ENCODE results near the gene PLK2. TPM values are rescaled to one million over a fixed set of nuclear protein-coding genes. Genes with fewer than 3 reads are reported as not detected.

The PLK2 gene
- total and polyA plus RNA-seq, 5 donors = 23.5 to 75.5 (median 38.8) TPM

DNA sequence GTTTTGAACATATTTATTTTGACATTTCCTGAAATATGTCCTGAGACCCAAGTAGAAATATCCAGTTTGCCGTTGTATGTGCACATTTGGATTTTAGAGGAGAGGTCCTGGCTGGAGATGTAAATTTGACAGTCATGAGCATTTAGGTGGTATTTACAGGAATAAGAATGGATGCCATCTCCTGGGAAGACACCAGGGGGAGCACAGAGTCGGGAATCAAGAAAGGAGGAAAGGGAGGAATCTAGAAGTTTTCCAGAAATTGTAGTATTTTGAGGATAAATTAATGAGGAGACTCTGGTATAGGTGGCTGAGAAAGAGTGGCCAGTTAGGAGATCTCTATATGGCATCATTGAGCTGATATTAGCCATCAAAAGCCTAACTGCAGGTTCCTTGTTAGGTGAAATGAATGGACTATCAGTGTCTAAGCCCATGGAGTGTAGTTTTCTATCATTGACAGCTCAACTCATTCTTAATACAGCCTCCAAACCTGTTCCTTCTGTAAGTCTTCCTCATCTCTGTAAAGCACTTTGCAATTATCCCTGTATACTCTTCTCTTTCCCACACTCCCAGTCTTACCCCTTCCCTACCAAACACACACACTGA is 38.6 kb upstream of the PLK2 start:
- ATAC-seq = peak in 1 of 2 donors; percentile 52

DNA sequence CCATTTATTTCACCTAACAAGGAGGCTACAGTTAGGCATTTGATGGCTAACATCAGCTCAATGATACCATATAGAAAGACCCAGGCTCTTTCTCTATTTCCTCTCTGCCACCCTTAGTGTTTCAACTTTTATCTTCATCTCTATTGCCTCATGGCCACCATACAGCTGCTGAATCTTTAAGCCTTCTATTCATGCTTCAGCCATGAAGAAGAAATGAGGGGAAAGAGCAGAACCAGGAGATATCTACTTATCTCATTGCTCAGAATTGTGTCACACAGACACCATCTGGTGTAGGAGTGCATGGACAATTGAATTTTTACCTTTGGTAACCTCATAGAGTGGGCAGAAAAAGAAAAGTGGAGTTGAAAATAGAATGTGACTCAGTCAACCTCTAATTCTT is 38.0 kb upstream of the PLK2 start:
- intact Hi-C loops (cut with DNase I) = loop anchor here in 3 of 4 donors (2.0 to 10.0 kb wide), 3 partner anchors 347 to 354 kb away; no protein-coding TSS in a partner anchor
- ATAC-seq = no peak
- DNase-seq = no peak

More for the DNA sequence above, 38.6 kb upstream of the PLK2 start:
- Histone ChIP-seq H3K4me3 (ENCODE audit: low read length) (no peak overlapping the region), H3K27ac (ENCODE audit: low read length) (no peak overlapping the region), H3K27me3 (ENCODE audit: control insufficient read depth, insufficient read depth) (no peaks in the 10 kb centered on the region), H3K9me3 (ENCODE audit: control insufficient read depth, low read length) (no peaks in the 10 kb centered on the region), H3K4me1 (ENCODE audit: control insufficient read depth, insufficient read depth, low read length) (no peaks in the 10 kb centered on the region)
- peak in 2 of 3 donors; percentile 33 to 58 for DNase-seq
- intact Hi-C loops (cut with DNase I) = loop anchor here in 3 of 4 donors (2.0 to 10.0 kb wide), 3 partner anchors 346 to 354 kb away; no protein-coding TSS in a partner anchor
- WGBS = 7% methylated on average over 2 of the region's 2 CpGs

DNA sequence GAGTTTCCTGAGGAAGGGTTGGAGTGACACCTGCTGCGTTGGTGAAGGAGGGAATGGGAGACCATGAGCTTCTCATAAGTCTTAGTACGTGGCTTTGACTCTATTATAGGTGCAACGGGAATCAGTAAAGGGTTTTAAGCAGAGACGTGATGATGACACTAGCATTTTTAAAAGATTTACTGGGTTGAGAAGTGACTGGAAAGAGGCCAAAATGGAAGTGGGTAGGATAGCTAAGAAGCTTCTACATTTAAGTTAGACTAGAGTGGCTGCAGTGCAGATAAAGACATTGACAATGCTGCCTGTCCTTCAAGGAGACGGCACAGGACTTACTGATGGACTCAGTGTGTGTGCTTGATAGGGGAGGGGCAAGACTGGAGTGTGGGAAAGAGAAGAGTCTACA is 37.5 kb upstream of the PLK2 start:
- WGBS = 80% methylated on average over 5 of the region's 5 CpGs
- DNase-seq = no peak

More for the DNA sequence above, 38.0 kb upstream of the PLK2 start:
- H3K4me1 ChIP-seq (ENCODE audit: control insufficient read depth, insufficient read depth, low read length) = no peaks in the 10 kb centered on the region
- no peaks in the 10 kb centered on the region for H3K9me3 ChIP-seq (ENCODE audit: control insufficient read depth, low read length)
- H3K27ac ChIP-seq (ENCODE audit: low read length) = no peak overlapping the region
- H3K27me3 ChIP-seq (ENCODE audit: control insufficient read depth, insufficient read depth) = no peaks in the 10 kb centered on the region
- H3K4me3 ChIP-seq (ENCODE audit: low read length) = no peak overlapping the region

DNA sequence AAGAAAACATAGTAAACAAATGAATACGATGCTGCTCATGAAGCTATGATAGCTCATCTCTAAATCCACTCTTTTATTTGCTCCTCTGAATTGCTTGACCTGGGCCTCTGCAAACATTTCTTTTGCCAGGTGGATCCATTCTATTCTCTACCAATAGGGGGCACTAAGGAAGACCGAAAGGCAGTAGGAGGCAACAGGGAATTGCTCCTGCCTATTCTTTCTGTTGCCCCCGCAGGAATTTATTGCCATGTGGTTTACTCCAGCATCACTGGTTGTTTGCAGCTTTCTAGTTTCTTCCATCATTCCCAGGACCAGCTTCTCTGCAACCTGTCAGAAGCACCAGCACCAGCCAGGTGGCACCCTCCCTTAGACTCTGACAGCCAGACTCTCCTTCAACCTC is 36.6 kb upstream of the PLK2 start:
- no peaks in the 10 kb centered on the region for H3K9me3 ChIP-seq (ENCODE audit: control insufficient read depth, low read length)
- ATAC-seq (no peak), DNase-seq (no peak)
- H3K27ac ChIP-seq (ENCODE audit: low read length) = no peak overlapping the region
- no peaks in the 10 kb centered on the region for H3K4me1 ChIP-seq (ENCODE audit: control insufficient read depth, insufficient read depth, low read length)
- H3K4me3 ChIP-seq (ENCODE audit: low read length) = no peak overlapping the region
- intact Hi-C loops (cut with DNase I) = loop anchor here in 2 of 4 donors (5.0 to 10.0 kb wide), 2 partner anchors 348 to 356 kb away; no protein-coding TSS in a partner anchor
- WGBS = 80% methylated on average over 3 of the region's 3 CpGs
- H3K27me3 ChIP-seq (ENCODE audit: control insufficient read depth, insufficient read depth) = no peaks in the 10 kb centered on the region

More for the DNA sequence above, 37.5 kb upstream of the PLK2 start:
- H3K4me3 ChIP-seq (ENCODE audit: low read length) = no peak overlapping the region
- intact Hi-C loops (cut with DNase I) = loop anchor here in 2 of 4 donors (5.0 to 10.0 kb wide), 2 partner anchors 347 to 355 kb away; no protein-coding TSS in a partner anchor
- no peaks in the 10 kb centered on the region for H3K4me1 ChIP-seq (ENCODE audit: control insufficient read depth, insufficient read depth, low read length)
- no peak overlapping the region for H3K27ac ChIP-seq (ENCODE audit: low read length)
- ATAC-seq = no peak
- H3K27me3 ChIP-seq (ENCODE audit: control insufficient read depth, insufficient read depth) = no peaks in the 10 kb centered on the region
- H3K9me3 ChIP-seq (ENCODE audit: control insufficient read depth, low read length) = no peaks in the 10 kb centered on the region

DNA sequence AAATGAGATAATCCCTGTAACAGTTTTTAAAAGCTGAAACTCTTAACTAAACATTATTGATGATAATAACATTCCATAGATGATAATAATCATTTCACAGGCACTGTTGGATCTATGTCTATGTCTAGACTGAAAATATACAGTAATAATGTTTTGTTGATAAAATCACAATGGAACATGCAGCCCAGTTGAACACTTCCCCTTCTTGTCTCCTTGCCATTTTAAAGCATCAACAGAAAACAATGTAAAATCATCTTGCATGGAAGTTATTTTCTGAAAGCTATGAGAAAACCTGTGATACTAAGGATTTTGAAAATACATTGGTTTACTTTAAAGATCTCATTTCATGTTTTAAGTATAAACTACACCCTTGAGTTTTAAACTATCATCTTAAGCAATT is 33.3 kb upstream of the PLK2 start:
- Histone ChIP-seq H3K27me3 (ENCODE audit: control insufficient read depth, insufficient read depth) (no peaks in the 10 kb centered on the region), H3K4me3 (ENCODE audit: low read length) (no peak overlapping the region), H3K27ac (ENCODE audit: low read length) (no peak overlapping the region), H3K9me3 (ENCODE audit: control insufficient read depth, low read length) (no peaks in the 10 kb centered on the region), H3K4me1 (ENCODE audit: control insufficient read depth, insufficient read depth, low read length) (no peaks in the 10 kb centered on the region)
- DNase-seq (no peak), ATAC-seq (no peak)
- intact Hi-C loops (cut with DNase I) = loop anchor here in 1 of 4 donors (10.0 kb wide), 1 partner anchor 352 kb away; no protein-coding TSS in a partner anchor

DNA sequence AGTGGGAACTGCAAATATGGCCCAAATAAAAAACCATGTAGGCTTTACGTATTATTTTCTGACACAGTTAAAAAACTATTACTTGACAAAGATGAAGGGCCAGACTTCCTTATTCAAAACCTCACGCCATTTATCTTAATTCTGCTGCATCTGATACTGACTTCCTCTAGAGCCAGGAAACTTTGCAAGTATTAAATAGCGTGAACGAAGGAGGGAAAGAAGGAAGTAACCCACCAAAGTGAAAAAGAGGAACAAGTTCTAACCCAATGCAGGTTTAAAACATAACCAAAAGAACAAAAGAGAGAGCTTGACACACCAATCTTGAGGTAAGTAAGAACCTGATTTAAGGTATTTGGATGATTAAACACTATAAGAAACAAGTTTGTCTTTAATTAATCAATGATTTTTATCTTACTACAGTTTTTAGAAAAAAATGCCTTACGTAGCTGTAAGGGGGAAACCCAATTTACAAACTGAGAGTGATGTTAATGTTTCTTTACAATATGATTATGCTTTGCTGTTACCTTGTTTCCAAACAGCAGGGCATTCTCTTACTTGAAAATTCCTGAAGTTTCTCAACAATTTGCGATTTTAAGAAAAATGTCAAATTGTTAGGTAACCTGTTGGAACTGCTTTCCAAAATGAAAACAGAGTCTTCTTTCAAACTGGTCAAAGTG is 31.5 kb upstream of the PLK2 start, which contains the start of gene GAPT:
Gene GAPT (plus strand): TSS at position 220 of the 677 bp plus-strand sequence. CDS start 3,102 bp downstream, outside the sequence.
- 66% methylated on average over 6 of the region's 6 CpGs for WGBS
- Histone ChIP-seq H3K9me3 (ENCODE audit: control insufficient read depth, low read length) (no peaks in the 10 kb centered on the region), H3K4me3 (ENCODE audit: low read length) (no peak within 1 kb of the TSS), H3K27ac (ENCODE audit: low read length) (no peak within 1 kb of the TSS), H3K4me1 (ENCODE audit: control insufficient read depth, insufficient read depth, low read length) (no peaks in the 10 kb centered on the region), H3K27me3 (ENCODE audit: control insufficient read depth, insufficient read depth) (no peaks in the 10 kb centered on the region)
- intact Hi-C loops (cut with DNase I) = loop anchor here in 1 of 4 donors (10.0 kb wide), 1 partner anchor 353 kb away; no protein-coding TSS in a partner anchor
- DNase-seq (no peak), ATAC-seq (no peak)

DNA sequence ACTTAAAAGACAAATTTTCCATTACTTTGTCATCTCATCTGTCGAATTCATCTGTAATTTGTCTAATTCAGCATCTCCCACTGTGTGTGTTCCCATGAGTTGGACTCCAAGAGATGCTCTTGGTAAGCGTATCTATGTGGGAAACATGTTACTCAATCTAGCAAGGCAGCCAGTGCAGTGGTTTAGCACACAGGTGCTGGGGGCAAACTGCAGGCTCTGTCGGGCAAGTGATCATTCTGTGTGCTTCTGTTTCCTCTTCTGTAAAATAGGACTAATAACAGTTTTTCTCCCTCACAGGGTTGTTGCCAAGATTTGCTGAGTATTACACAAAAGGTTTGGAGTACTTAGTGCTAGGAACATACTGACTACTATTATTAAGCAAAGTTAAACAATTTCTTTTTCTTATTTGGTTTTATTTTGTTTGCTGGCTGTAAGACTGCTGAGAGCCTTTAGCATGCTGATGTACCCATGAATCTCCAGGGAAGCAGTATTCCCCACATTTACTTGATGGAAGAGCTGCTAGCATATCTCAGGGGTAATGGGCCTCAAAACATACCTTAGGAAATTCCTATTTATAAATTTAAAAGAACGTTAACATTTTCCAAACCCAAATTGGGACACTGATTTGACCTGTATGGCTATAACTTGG is 30.6 kb upstream of the PLK2 start:
- H3K4me3 ChIP-seq (ENCODE audit: low read length) = no peak overlapping the region
- no peaks in the 10 kb centered on the region for H3K4me1 ChIP-seq (ENCODE audit: control insufficient read depth, insufficient read depth, low read length)
- intact Hi-C loops (cut with DNase I) = loop anchor here in 1 of 4 donors (10.0 kb wide), 1 partner anchor 354 kb away; no protein-coding TSS in a partner anchor
- no peaks in the 10 kb centered on the region for H3K9me3 ChIP-seq (ENCODE audit: control insufficient read depth, low read length)
- WGBS = 67% methylated on average over 4 of the region's 4 CpGs
- no peak overlapping the region for H3K27ac ChIP-seq (ENCODE audit: low read length)
- no peak for DNase-seq
- no peaks in the 10 kb centered on the region for H3K27me3 ChIP-seq (ENCODE audit: control insufficient read depth, insufficient read depth)
- no peak for ATAC-seq

DNA sequence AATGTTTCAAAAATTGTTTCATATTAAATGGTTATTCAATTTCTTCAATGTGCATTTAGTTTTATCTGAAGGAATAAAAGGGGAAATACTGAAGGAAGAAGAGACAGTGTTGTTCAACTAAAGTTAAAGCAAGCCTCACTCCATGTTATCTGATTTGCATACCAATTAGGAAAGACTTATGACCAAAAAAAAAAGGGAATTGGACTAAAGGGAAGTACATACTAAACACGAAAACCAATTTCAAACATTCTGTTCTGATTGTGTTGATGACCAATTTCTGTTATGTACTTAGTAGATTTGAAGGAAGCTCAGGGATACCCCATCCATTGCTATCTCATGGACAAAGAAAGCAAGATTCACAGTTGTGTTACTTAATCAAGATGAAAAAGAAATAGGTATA is 26.4 kb upstream of the PLK2 start:
- ATAC-seq = no peak
- H3K27ac ChIP-seq (ENCODE audit: low read length) = no peak overlapping the region
- H3K27me3 ChIP-seq (ENCODE audit: control insufficient read depth, insufficient read depth) = no peaks in the 10 kb centered on the region
- no peak overlapping the region for H3K4me3 ChIP-seq (ENCODE audit: low read length)
- intact Hi-C loops (cut with DNase I) = no loop called here
- H3K4me1 ChIP-seq (ENCODE audit: control insufficient read depth, insufficient read depth, low read length) = no peaks in the 10 kb centered on the region
- H3K9me3 ChIP-seq (ENCODE audit: control insufficient read depth, low read length) = no peaks in the 10 kb centered on the region
- DNase-seq = no peak
- 66% methylated on average over 1 of the region's 1 CpG for WGBS

DNA sequence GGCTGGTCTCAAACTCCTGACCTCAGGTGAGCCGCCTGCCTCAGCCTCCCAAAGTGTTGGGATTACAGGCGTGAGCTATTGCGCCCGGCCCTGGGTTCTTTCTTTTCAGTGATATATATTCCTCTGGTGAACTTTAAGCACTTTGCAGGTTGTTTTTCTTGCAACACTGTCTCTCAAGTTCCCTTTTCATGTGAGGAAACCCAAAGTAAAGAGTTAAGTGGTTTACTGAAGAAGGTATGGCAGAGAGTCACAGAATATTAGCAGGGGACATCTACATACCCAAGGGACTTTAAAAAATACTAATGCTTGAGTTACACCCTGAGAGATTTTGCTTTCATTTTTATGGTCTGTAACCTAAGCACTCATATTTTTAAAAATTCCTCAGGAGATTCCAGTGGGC is 24.6 kb upstream of the PLK2 start:
- H3K27me3 ChIP-seq (ENCODE audit: control insufficient read depth, insufficient read depth) = no peaks in the 10 kb centered on the region
- intact Hi-C loops (cut with DNase I) = no loop called here

DNA sequence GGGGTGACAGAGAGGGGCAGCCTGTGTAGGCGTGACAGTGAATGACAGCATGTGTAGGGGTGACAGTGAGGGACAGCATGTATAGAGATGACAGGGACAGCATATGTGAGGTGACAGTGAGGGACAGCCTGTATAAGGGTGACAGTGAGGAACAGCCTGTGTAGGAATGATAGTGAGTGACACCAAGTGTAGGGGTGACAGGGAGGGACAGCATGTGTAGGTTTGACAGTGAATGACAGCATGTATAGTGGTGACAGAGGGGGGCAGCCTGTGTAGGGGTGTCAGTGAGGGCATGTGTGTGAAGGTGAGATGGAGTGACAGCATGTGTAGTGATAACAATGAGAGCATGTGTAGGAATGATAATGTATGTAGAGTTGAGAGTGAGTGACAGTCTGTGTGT is 22.6 kb upstream of the PLK2 start:
- 85% methylated on average over 1 of the region's 1 CpG for WGBS
- Histone ChIP-seq H3K4me3 (ENCODE audit: low read length) (no peak overlapping the region), H3K27me3 (ENCODE audit: control insufficient read depth, insufficient read depth) (no peaks in the 10 kb centered on the region), H3K27ac (ENCODE audit: low read length) (no peak overlapping the region), H3K9me3 (ENCODE audit: control insufficient read depth, low read length) (no peaks in the 10 kb centered on the region), H3K4me1 (ENCODE audit: control insufficient read depth, insufficient read depth, low read length) (no peaks in the 10 kb centered on the region)
- ATAC-seq (peak in 1 of 2 donors; percentile 18), DNase-seq (no peak)
- intact Hi-C loops (cut with DNase I) = no loop called here

More for the DNA sequence above, 24.6 kb upstream of the PLK2 start:
- Histone ChIP-seq H3K9me3 (ENCODE audit: control insufficient read depth, low read length) (no peaks in the 10 kb centered on the region), H3K4me1 (ENCODE audit: control insufficient read depth, insufficient read depth, low read length) (no peaks in the 10 kb centered on the region), H3K27ac (ENCODE audit: low read length) (no peak overlapping the region), H3K4me3 (ENCODE audit: low read length) (no peak overlapping the region)
- ATAC-seq = no peak
- WGBS = 86% methylated on average over 4 of the region's 4 CpGs
- DNase-seq = no peak

DNA sequence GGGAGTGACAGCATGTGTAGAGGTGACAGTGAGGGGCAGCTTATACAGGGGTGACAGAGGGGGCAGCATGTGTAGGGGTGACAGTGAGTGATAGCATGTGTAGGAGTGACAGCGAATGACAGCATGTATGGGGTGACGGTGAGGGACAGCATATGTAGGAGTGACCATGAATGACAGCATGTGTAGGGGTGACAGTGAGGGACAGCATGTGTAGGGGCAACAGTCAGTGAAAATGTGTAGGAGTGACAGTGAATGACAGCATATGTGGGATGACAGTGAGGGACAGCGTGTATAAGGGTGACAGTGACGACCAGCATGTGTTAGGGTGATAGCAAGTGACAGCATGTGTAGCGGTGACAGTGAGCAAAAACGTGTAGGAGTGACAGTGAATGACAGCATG is 21.9 kb upstream of the PLK2 start:
- intact Hi-C loops (cut with DNase I) = no loop called here
- WGBS = 82% methylated on average over 6 of the region's 6 CpGs

More for the DNA sequence above, 21.9 kb upstream of the PLK2 start:
- no peaks in the 10 kb centered on the region for H3K27me3 ChIP-seq (ENCODE audit: control insufficient read depth, insufficient read depth)
- H3K4me3 ChIP-seq (ENCODE audit: low read length) = no peak overlapping the region
- H3K4me1 ChIP-seq (ENCODE audit: control insufficient read depth, insufficient read depth, low read length) = no peaks in the 10 kb centered on the region
- no peak for DNase-seq
- H3K27ac ChIP-seq (ENCODE audit: low read length) = no peak overlapping the region
- H3K9me3 ChIP-seq (ENCODE audit: control insufficient read depth, low read length) = no peaks in the 10 kb centered on the region
- ATAC-seq = no peak

Measured in right cardiac atrium (tissue), 5 donors.